Fibroblast of lung (primary cell): Measurements from ENCODE around the gene LOXHD1. TPM values are rescaled to one million over a fixed set of nuclear protein-coding genes. Genes with fewer than 3 reads are reported as not detected.
A peak's percentile ranks its signal among the peaks of the same experiment; 100 is the strongest.

Experiments used
- DNase-seq, 2 donors: peaks; one replicate each; pipeline versions ENCODE4 v3.0.0 to v3.0.0-alpha.2; 2010; ENCODE audit warnings: low read depth in 2 of 2
- H2AFZ ChIP-seq: 2 replicates; pipeline ENCODE4 v1.5.1; 2012; ENCODE audit warnings: low read length, control low read depth, inconsistent platforms
- H3K27ac ChIP-seq: 2 replicates; pipeline ENCODE4 v1.5.1; 2011; ENCODE audit warnings: low read length, control low read depth; ENCODE audit not compliant: insufficient read depth
- H3K27me3 ChIP-seq: 2 replicates; pipeline ENCODE4 v1.5.1; 2011; ENCODE audit warnings: mild to moderate bottlenecking, low read length; ENCODE audit not compliant: control insufficient read depth, insufficient read depth
- H3K36me3 ChIP-seq: 2 replicates; pipeline ENCODE4 v1.5.1; 2011; ENCODE audit warnings: low read length; ENCODE audit not compliant: control insufficient read depth, insufficient read depth
- H3K4me1 ChIP-seq: 2 replicates; pipeline ENCODE4 v1.5.1; 2011; ENCODE audit warnings: low read length; ENCODE audit not compliant: control insufficient read depth, insufficient read depth; ENCODE audit errors: extremely low read depth
- H3K4me2 ChIP-seq: 2 replicates; pipeline ENCODE4 v1.5.1; 2011; ENCODE audit warnings: low read length, control low read depth; ENCODE audit not compliant: insufficient read depth; ENCODE audit errors: extremely low read depth
- H3K4me3 ChIP-seq, 4 experiments: fragments of 200-600 bp in 1 of 4; sonication (generic) in 1 of 4; replicated peaks in 1 of 4; 2 replicates each; pipeline ENCODE4 v1.5.1; 2011 to 2016; ENCODE audit warnings: low read length in 4 of 4, low read depth in 3 of 4, mild to moderate bottlenecking in 3 of 4, control low read depth in 2 of 4, inconsistent platforms in 1 of 4, mixed read lengths in 1 of 4; ENCODE audit not compliant: insufficient read depth in 1 of 4; ENCODE audit errors: control extremely low read depth in 1 of 4
- H3K79me2 ChIP-seq: 2 replicates; pipeline ENCODE4 v1.5.1; 2012; ENCODE audit warnings: mild to moderate bottlenecking, low read length, inconsistent platforms; ENCODE audit not compliant: control insufficient read depth, insufficient read depth
- H3K9ac ChIP-seq: 2 replicates; pipeline ENCODE4 v1.5.1; 2011; ENCODE audit warnings: mild to moderate bottlenecking, low read length, control low read depth; ENCODE audit not compliant: insufficient read depth
- H3K9me3 ChIP-seq: 2 replicates; pipeline ENCODE4 v1.5.1; 2012; ENCODE audit warnings: low read depth, low read length; ENCODE audit not compliant: control insufficient read depth, insufficient read depth
- H4K20me1 ChIP-seq: 2 replicates; pipeline ENCODE4 v1.5.1; 2011; ENCODE audit warnings: low read length; ENCODE audit not compliant: control insufficient read depth, insufficient read depth; ENCODE audit errors: extremely low read depth
- EZH2 ChIP-seq: IDR thresholded peaks from 2 replicates; pipeline ENCODE4 v1.5.1; 2012; ENCODE audit warnings: low read length, control low read depth, mild to moderate bottlenecking; ENCODE audit errors: missing control alignments
- polyA plus RNA-seq, 2 donors: library from polyadenylated mRNA; depleted of rRNA in 1 of 2; stranded (reverse) in 1 of 2; unstranded in 1 of 2; fragments of >200 nt; gene quantifications; 2 replicates each; pipeline ENCODE4 v1.2.1, GENCODE V29; 2011 to 2012; ENCODE audit warnings: missing spikeins in 1 of 2
- total RNA-seq: library from RNA; depleted of rRNA; stranded (reverse); fragments of >200 nt; gene quantifications from 2 replicates; pipeline ENCODE4 v1.2.1, GENCODE V29; 2014
- TF ChIP-seq, protein P1 (sequence below), 2 donors: IDR thresholded peaks in 1 of 2; conservative IDR thresholded peaks in 1 of 2; 1 replicate in 1 of 2; 2 replicates in 1 of 2; pipeline ENCODE4 v1.5.1; 2011 to 2012; ENCODE audit warnings: low read length in 2 of 2, control low read depth in 1 of 2, inconsistent platforms in 1 of 2, low read depth in 1 of 2, mild to moderate bottlenecking in 1 of 2

LOXHD1 gene
- total and polyA plus RNA-seq, 2 donors (not counting 1 experiment from before 2014, with no cell fraction given), result not detected

DNA sequence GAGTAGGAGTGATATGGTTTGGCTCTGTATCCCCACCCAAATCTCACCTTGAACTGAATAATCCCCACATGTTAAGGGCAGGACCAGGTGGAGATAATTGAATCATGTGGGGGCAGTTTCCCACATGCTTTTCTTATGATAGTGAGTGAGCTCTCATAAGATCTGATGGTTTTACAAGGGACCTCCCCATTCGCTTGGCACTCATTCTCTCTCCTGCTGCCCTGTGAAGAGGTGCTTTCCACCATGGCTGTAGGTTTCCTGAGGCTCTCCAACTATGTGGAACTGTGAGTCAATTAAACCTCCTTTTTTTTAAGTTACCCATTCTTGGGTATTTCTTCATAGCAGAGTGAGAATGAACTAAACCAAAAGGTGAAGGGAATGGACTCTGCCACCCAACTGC is 207.5 kb downstream of the LOXHD1 start:
- TF ChIP-seq EZH2, result no peak
- TF ChIP-seq, protein P1, sequence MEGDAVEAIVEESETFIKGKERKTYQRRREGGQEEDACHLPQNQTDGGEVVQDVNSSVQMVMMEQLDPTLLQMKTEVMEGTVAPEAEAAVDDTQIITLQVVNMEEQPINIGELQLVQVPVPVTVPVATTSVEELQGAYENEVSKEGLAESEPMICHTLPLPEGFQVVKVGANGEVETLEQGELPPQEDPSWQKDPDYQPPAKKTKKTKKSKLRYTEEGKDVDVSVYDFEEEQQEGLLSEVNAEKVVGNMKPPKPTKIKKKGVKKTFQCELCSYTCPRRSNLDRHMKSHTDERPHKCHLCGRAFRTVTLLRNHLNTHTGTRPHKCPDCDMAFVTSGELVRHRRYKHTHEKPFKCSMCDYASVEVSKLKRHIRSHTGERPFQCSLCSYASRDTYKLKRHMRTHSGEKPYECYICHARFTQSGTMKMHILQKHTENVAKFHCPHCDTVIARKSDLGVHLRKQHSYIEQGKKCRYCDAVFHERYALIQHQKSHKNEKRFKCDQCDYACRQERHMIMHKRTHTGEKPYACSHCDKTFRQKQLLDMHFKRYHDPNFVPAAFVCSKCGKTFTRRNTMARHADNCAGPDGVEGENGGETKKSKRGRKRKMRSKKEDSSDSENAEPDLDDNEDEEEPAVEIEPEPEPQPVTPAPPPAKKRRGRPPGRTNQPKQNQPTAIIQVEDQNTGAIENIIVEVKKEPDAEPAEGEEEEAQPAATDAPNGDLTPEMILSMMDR (conservative IDR thresholded peaks at IDR 0.05 in 1 of 2, IDR thresholded peaks at IDR 0.05 in 1 of 2; ENCODE audit: low read depth in 1 of 2, low read length in 2 of 2), result no peak

DNA sequence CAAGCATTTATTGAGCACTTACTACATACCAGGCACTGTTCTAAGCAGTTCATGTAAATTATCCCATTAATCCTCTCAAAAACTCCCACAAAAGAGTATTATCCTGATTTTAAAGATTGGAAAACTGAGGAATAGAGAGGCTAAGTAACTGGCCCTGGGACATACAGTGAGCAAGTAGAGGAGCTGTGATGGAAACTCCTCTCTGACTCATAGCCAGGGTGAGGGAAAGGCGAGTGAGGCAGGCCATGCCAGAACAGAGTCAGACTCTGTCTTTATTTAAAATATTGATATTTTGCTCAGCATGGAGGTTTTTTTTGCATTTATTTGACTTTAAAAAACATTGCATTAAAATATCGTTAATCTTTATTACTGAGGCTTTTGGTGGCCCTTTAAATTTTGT is 208.0 kb downstream of the LOXHD1 start:
- no peak overlapping the region for H2AFZ ChIP-seq
- no peaks in the 10 kb centered on the region for H3K27me3 ChIP-seq
- H3K79me2 ChIP-seq, result no peaks in the 10 kb centered on the region
- H3K4me2 ChIP-seq, result no peak overlapping the region
- peak in 1 of 2 donors; percentile 17 for DNase-seq
- no peaks in the 10 kb centered on the region for H4K20me1 ChIP-seq
- no peak for TF ChIP-seq EZH2
- TF ChIP-seq, protein P1 (conservative IDR thresholded peaks at IDR 0.05 in 1 of 2, IDR thresholded peaks at IDR 0.05 in 1 of 2; ENCODE audit: low read depth in 1 of 2, low read length in 2 of 2), result no peak
- H3K36me3 ChIP-seq, result no peaks in the 10 kb centered on the region
- no peak overlapping the region for H3K9ac ChIP-seq
- no peaks in the 10 kb centered on the region for H3K4me1 ChIP-seq
- no peaks in the 10 kb centered on the region for H3K9me3 ChIP-seq
- no peak overlapping the region for H3K27ac ChIP-seq
- H3K4me3 ChIP-seq, result no peak overlapping the region

More for the DNA sequence above, 207.5 kb downstream of the LOXHD1 start:
- Histone ChIP-seq H3K4me3 (no peak overlapping the region), H3K79me2 (no peaks in the 10 kb centered on the region), H3K4me2 (no peak overlapping the region), H3K9me3 (no peaks in the 10 kb centered on the region), H3K36me3 (no peaks in the 10 kb centered on the region), H3K4me1 (no peaks in the 10 kb centered on the region), H2AFZ (no peak overlapping the region), H3K27ac (no peak overlapping the region), H3K27me3 (no peaks in the 10 kb centered on the region), H3K9ac (no peak overlapping the region), H4K20me1 (no peaks in the 10 kb centered on the region)
- DNase-seq, result no peak

DNA sequence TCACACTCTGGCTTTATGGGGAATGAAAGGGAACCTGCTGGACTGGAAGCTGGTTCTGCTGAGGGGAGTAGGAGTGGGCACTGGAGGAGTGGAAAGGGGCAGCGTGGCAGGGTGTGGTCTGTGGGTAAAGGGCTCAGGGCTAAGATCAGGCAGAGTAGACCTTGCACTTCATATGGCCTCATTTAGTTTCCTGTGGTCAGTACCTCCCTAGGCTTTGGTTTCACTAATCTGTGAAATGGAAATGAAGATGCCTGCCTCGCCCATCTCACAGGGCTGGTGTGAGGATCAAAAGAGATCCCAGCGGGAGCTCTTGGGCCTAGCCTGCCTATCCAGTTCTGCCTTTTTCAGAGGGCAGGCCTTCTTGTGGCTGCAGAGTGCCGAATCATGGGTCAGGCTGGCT is 208.7 kb downstream of the LOXHD1 start:
- Histone ChIP-seq H2AFZ (no peak overlapping the region), H4K20me1 (no peaks in the 10 kb centered on the region), H3K27ac (no peak overlapping the region), H3K4me2 (no peak overlapping the region), H3K4me1 (no peaks in the 10 kb centered on the region), H3K4me3 (no peak overlapping the region), H3K79me2 (no peaks in the 10 kb centered on the region), H3K36me3 (no peaks in the 10 kb centered on the region), H3K9ac (no peak overlapping the region), H3K27me3 (no peaks in the 10 kb centered on the region), H3K9me3 (no peaks in the 10 kb centered on the region)
- DNase-seq, result no peak
- TF ChIP-seq EZH2, result no peak
- TF ChIP-seq, protein P1 (conservative IDR thresholded peaks at IDR 0.05 in 1 of 2, IDR thresholded peaks at IDR 0.05 in 1 of 2; ENCODE audit: low read depth in 1 of 2, low read length in 2 of 2), result no peak
